ENCODE data around the gene SPATA32.

SPATA32 gene

GRCh38 chr17:45289301-45290268 lies 27.7 kb upstream of the SPATA32 start:
- Histone ChIP-seq H3K4me1 (ENCODE audit: insufficient read depth, low read length) (peaks cover 3% of the 10 kb centered on the region), H3K36me3 (ENCODE audit: insufficient read depth, low read length) (peaks cover 39% of the 10 kb centered on the region), H3K27me3 (ENCODE audit: insufficient read depth, low read length) (no peaks in the 10 kb centered on the region), H3K4me3 (ENCODE audit: low read length) (no peak overlapping the region), H2AFZ (ENCODE audit: low read depth, low read length) (no peak overlapping the region), H3K9me3 (ENCODE audit: low read length) (no peaks in the 10 kb centered on the region)

GRCh38 chr17:45288825-45289224 lies 26.9 kb upstream of the SPATA32 start:
- Histone ChIP-seq H3K4me3 (ENCODE audit: low read length) (no peak overlapping the region), H3K9me3 (ENCODE audit: low read length) (no peaks in the 10 kb centered on the region), H3K36me3 (ENCODE audit: insufficient read depth, low read length) (peaks cover 47% of the 10 kb centered on the region), H3K27me3 (ENCODE audit: insufficient read depth, low read length) (no peaks in the 10 kb centered on the region), H3K4me1 (ENCODE audit: insufficient read depth, low read length) (peaks cover 2% of the 10 kb centered on the region), H2AFZ (ENCODE audit: low read depth, low read length) (no peak overlapping the region)

GRCh38 chr17:45287526-45288500 lies 25.9 kb upstream of the SPATA32 start:
- Histone ChIP-seq H3K36me3 (ENCODE audit: insufficient read depth, low read length) (peaks cover 55% of the 10 kb centered on the region), H3K27me3 (ENCODE audit: insufficient read depth, low read length) (no peaks in the 10 kb centered on the region), H3K9me3 (ENCODE audit: low read length) (no peaks in the 10 kb centered on the region), H3K4me1 (ENCODE audit: insufficient read depth, low read length) (no peaks in the 10 kb centered on the region), H3K4me3 (ENCODE audit: low read length) (no peak overlapping the region), H2AFZ (ENCODE audit: low read depth, low read length) (no peak overlapping the region)

- Histone ChIP-seq H2AFZ (ENCODE audit: low read depth, low read length) (no peak overlapping the region), H3K27me3 (ENCODE audit: insufficient read depth, low read length) (no peaks in the 10 kb centered on the region), H3K36me3 (ENCODE audit: insufficient read depth, low read length) (peaks cover 60% of the 10 kb centered on the region), H3K9me3 (ENCODE audit: low read length) (no peaks in the 10 kb centered on the region), H3K4me3 (ENCODE audit: low read length) (no peak overlapping the region), H3K4me1 (ENCODE audit: insufficient read depth, low read length) (no peaks in the 10 kb centered on the region)
Measured at GRCh38 chr17:45286286-45286685, 24.4 kb upstream of the SPATA32 start.

- no peaks in the 10 kb centered on the region for H3K4me1 ChIP-seq (ENCODE audit: insufficient read depth, low read length)
- H2AFZ ChIP-seq (ENCODE audit: low read depth, low read length) = no peak overlapping the region
- no peaks in the 10 kb centered on the region for H3K27me3 ChIP-seq (ENCODE audit: insufficient read depth, low read length)
- no peaks in the 10 kb centered on the region for H3K9me3 ChIP-seq (ENCODE audit: low read length)
- H3K36me3 ChIP-seq (ENCODE audit: insufficient read depth, low read length) = peaks cover 59% of the 10 kb centered on the region
- no peak overlapping the region for H3K4me3 ChIP-seq (ENCODE audit: low read length)
Measured at GRCh38 chr17:45284176-45285140, 22.6 kb upstream of the SPATA32 start.

GRCh38 chr17:45283711-45284110 lies 21.8 kb upstream of the SPATA32 start:
- H3K36me3 ChIP-seq (ENCODE audit: insufficient read depth, low read length) = peaks cover 52% of the 10 kb centered on the region
- H3K4me1 ChIP-seq (ENCODE audit: insufficient read depth, low read length) = no peaks in the 10 kb centered on the region
- no peak overlapping the region for H2AFZ ChIP-seq (ENCODE audit: low read depth, low read length)
- H3K4me3 ChIP-seq (ENCODE audit: low read length) = no peak overlapping the region
- no peaks in the 10 kb centered on the region for H3K9me3 ChIP-seq (ENCODE audit: low read length)
- H3K27me3 ChIP-seq (ENCODE audit: insufficient read depth, low read length) = no peaks in the 10 kb centered on the region

GRCh38 chr17:45282683-45283644 lies 21.1 kb upstream of the SPATA32 start:
- no peak overlapping the region for H3K4me3 ChIP-seq (ENCODE audit: low read length)
- no peak overlapping the region for H2AFZ ChIP-seq (ENCODE audit: low read depth, low read length)
- H3K9me3 ChIP-seq (ENCODE audit: low read length) = no peaks in the 10 kb centered on the region
- H3K27me3 ChIP-seq (ENCODE audit: insufficient read depth, low read length) = no peaks in the 10 kb centered on the region
- no peaks in the 10 kb centered on the region for H3K4me1 ChIP-seq (ENCODE audit: insufficient read depth, low read length)
- H3K36me3 ChIP-seq (ENCODE audit: insufficient read depth, low read length) = peaks cover 49% of the 10 kb centered on the region

GRCh38 chr17:45279898-45280297 lies 18.0 kb upstream of the SPATA32 start:
- H3K4me1 ChIP-seq (ENCODE audit: insufficient read depth, low read length) = no peaks in the 10 kb centered on the region
- no peak overlapping the region for H3K4me3 ChIP-seq (ENCODE audit: low read length)
- H3K27me3 ChIP-seq (ENCODE audit: insufficient read depth, low read length) = no peaks in the 10 kb centered on the region
- H3K36me3 ChIP-seq (ENCODE audit: insufficient read depth, low read length) = peaks cover 28% of the 10 kb centered on the region
- H3K9me3 ChIP-seq (ENCODE audit: low read length) = no peaks in the 10 kb centered on the region
- no peak overlapping the region for H2AFZ ChIP-seq (ENCODE audit: low read depth, low read length)

GRCh38 chr17:45277992-45278391 lies 16.1 kb upstream of the SPATA32 start:
- Histone ChIP-seq H2AFZ (ENCODE audit: low read depth, low read length) (no peak overlapping the region), H3K27me3 (ENCODE audit: insufficient read depth, low read length) (no peaks in the 10 kb centered on the region), H3K4me1 (ENCODE audit: insufficient read depth, low read length) (no peaks in the 10 kb centered on the region), H3K9me3 (ENCODE audit: low read length) (no peaks in the 10 kb centered on the region), H3K36me3 (ENCODE audit: insufficient read depth, low read length) (peaks cover 24% of the 10 kb centered on the region), H3K4me3 (ENCODE audit: low read length) (no peak overlapping the region)

- Histone ChIP-seq H3K4me3 (ENCODE audit: low read length) (no peak overlapping the region), H3K36me3 (ENCODE audit: insufficient read depth, low read length) (peaks cover 20% of the 10 kb centered on the region), H3K4me1 (ENCODE audit: insufficient read depth, low read length) (no peaks in the 10 kb centered on the region), H3K9me3 (ENCODE audit: low read length) (no peaks in the 10 kb centered on the region), H2AFZ (ENCODE audit: low read depth, low read length) (no peak overlapping the region), H3K27me3 (ENCODE audit: insufficient read depth, low read length) (no peaks in the 10 kb centered on the region)
Measured at GRCh38 chr17:45277216-45277849, 15.4 kb upstream of the SPATA32 start.

GRCh38 chr17:45276031-45276430 lies 14.1 kb upstream of the SPATA32 start:
- Histone ChIP-seq H3K27me3 (ENCODE audit: insufficient read depth, low read length) (no peaks in the 10 kb centered on the region), H3K4me3 (ENCODE audit: low read length) (no peak overlapping the region), H3K4me1 (ENCODE audit: insufficient read depth, low read length) (no peaks in the 10 kb centered on the region), H2AFZ (ENCODE audit: low read depth, low read length) (no peak overlapping the region), H3K36me3 (ENCODE audit: insufficient read depth, low read length) (peaks cover 20% of the 10 kb centered on the region), H3K9me3 (ENCODE audit: low read length) (no peaks in the 10 kb centered on the region)
